IMR-90 (cell line): Measurements from ENCODE around the gene ARFGEF3. TPM values are rescaled to one million over a fixed set of nuclear protein-coding genes. Genes with fewer than 3 reads are reported as not detected.
"Not testable (repeated sequence)": the region's sequence is repeated elsewhere in the genome, so short reads cannot be mapped to it uniquely, and the experiment has no call there.

Experiments used
- ATAC-seq: fragments of 200-7000 bp; cut with Tn5 transposase; 2 replicates; pipeline ENCODE4 v1.9.1; 2020; ENCODE audit warnings: low read depth, mild to moderate bottlenecking, moderate library complexity
- BruUV-seq: library from RNA; stranded (reverse); fragments of 400-500 nt; replicated peaks from 2 replicates; lab custom pipeline; 2021; lab: Mats Ljungman, UMichigan
- CTCF ChIA-PET: fragments of 300-600 bp; formaldehyde crosslinking; extraction: SDS; loops from one replicate; lab custom pipeline; 2021; ENCODE audit warnings: antibody characterized with exemption; lab: Yijun Ruan, JAX
- POLR2A ChIA-PET: fragments of 300-600 bp; sonication (Branson Sonifier 250); formaldehyde crosslinking; loops from one replicate; lab custom pipeline; 2022; ENCODE audit warnings: antibody characterized with exemption; ENCODE audit not compliant: unreplicated experiment; lab: Charles Lee
- DNase-seq: peaks from one replicate; pipeline ENCODE4 v3.0.0; 2013
- H2AFZ ChIP-seq: replicated peaks from 2 replicates; pipeline ENCODE3; 2013; ENCODE audit warnings: low read length, mild to moderate bottlenecking; ENCODE audit not compliant: poor library complexity
- H2AK5ac ChIP-seq: 2 replicates; pipeline ENCODE4 v1.6.1; 2013; ENCODE audit warnings: low read depth, low read length, inconsistent platforms
- H2AK9ac ChIP-seq: replicated peaks from 2 replicates; pipeline ENCODE3; 2013; ENCODE audit warnings: mild to moderate bottlenecking, low read depth, low read length, moderate library complexity; ENCODE audit not compliant: poor library complexity
- H2BK120ac ChIP-seq: 2 replicates; pipeline ENCODE4 v1.6.1; 2013; ENCODE audit warnings: low read depth, low read length, inconsistent platforms
- H2BK15ac ChIP-seq: 3 replicates; pipeline ENCODE4 v1.6.1; 2013; ENCODE audit warnings: low read depth, low read length, inconsistent platforms
- H2BK20ac ChIP-seq: 2 replicates; pipeline ENCODE4 v1.6.1; 2013; ENCODE audit warnings: low read depth, mild to moderate bottlenecking, inconsistent platforms, low read length, moderate library complexity
- H2BK5ac ChIP-seq: 2 replicates; pipeline ENCODE4 v1.6.1; 2013; ENCODE audit warnings: mild to moderate bottlenecking, low read depth, low read length, inconsistent platforms; ENCODE audit not compliant: poor library complexity, severe bottlenecking
- H3K14ac ChIP-seq: replicated peaks from 2 replicates; pipeline ENCODE4 v1.6.1; 2013; ENCODE audit warnings: low read depth, low read length, inconsistent platforms
- H3K18ac ChIP-seq: 2 replicates; pipeline ENCODE4 v1.6.1; 2013; ENCODE audit warnings: low read depth, low read length, control low read depth
- H3K23ac ChIP-seq: 2 replicates; pipeline ENCODE4 v1.6.1; 2013; ENCODE audit warnings: low read depth, low read length, inconsistent platforms
- H3K27ac ChIP-seq: 2 replicates; pipeline ENCODE4 v1.5.1; 2013; ENCODE audit warnings: mild to moderate bottlenecking, control low read depth, low read length; ENCODE audit not compliant: insufficient read depth
- H3K27me3 ChIP-seq: 2 replicates; pipeline ENCODE4 v1.6.1; 2013; ENCODE audit warnings: low read length; ENCODE audit not compliant: control insufficient read depth, insufficient read depth
- H3K36me3 ChIP-seq: 2 replicates; pipeline ENCODE4 v1.6.1; 2013; ENCODE audit warnings: low read length, mixed read lengths; ENCODE audit not compliant: control insufficient read depth, insufficient read depth
- H3K4ac ChIP-seq: 2 replicates; pipeline ENCODE4 v1.6.1; 2013; ENCODE audit warnings: low read depth, low read length, inconsistent platforms
- H3K4me1 ChIP-seq: 2 replicates; pipeline ENCODE4 v1.6.1; 2013; ENCODE audit warnings: low read length, mixed read lengths; ENCODE audit not compliant: control insufficient read depth, insufficient read depth
- H3K4me2 ChIP-seq: 2 replicates; pipeline ENCODE4 v1.6.1; 2013; ENCODE audit warnings: low read depth, mild to moderate bottlenecking, control low read depth, low read length, moderate library complexity
- H3K4me3 ChIP-seq: 2 replicates; pipeline ENCODE4 v1.5.1; 2013; ENCODE audit warnings: low read depth, mild to moderate bottlenecking, control low read depth, low read length, moderate library complexity; ENCODE audit not compliant: insufficient read depth
- H3K56ac ChIP-seq: 2 replicates; pipeline ENCODE4 v1.6.1; 2013; ENCODE audit warnings: low read length, inconsistent platforms; ENCODE audit not compliant: insufficient read depth; ENCODE audit errors: extremely low read depth
- H3K79me1 ChIP-seq, 2 experiments: 2 replicates each; pipeline ENCODE4 v1.6.1; 2013; ENCODE audit warnings: low read length in 2 of 2, inconsistent platforms in 1 of 2, low read depth in 1 of 2
- H3K9ac ChIP-seq: 2 replicates; pipeline ENCODE4 v1.6.1; 2013; ENCODE audit warnings: low read depth, low read length, control low read depth
- H3K9me1 ChIP-seq: 2 replicates; pipeline ENCODE4 v1.6.1; 2013; ENCODE audit warnings: low read length, inconsistent platforms; ENCODE audit not compliant: insufficient read depth
- H3K9me3 ChIP-seq: 2 replicates; pipeline ENCODE4 v1.6.1; 2013; ENCODE audit warnings: low read length; ENCODE audit not compliant: control insufficient read depth, insufficient read depth
- H4K20me1 ChIP-seq: 2 replicates; pipeline ENCODE4 v1.6.1; 2013; ENCODE audit warnings: low read length, inconsistent platforms; ENCODE audit not compliant: insufficient read depth
- H4K5ac ChIP-seq: 2 replicates; pipeline ENCODE4 v1.6.1; 2013; ENCODE audit warnings: mild to moderate bottlenecking, low read depth, low read length, control low read depth
- H4K8ac ChIP-seq, 2 experiments: 2 replicates each; pipeline ENCODE4 v1.6.1; 2013; ENCODE audit warnings: low read depth in 2 of 2, low read length in 2 of 2, control low read depth in 1 of 2, inconsistent platforms in 1 of 2
- H4K91ac ChIP-seq: 2 replicates; pipeline ENCODE4 v1.6.1; 2013; ENCODE audit warnings: low read depth, low read length, inconsistent platforms; ENCODE audit not compliant: insufficient read depth
- WGBS, 2 experiments: methylation state at CpG; one replicate each; pipeline versions ENCODE4 v1.1.5 to v1.1.7; 2013; ENCODE audit warnings: missing lambda C conversion rate in 2 of 2; ENCODE audit not compliant: insufficient read length in 1 of 2; ENCODE audit errors: extremely low coverage in 2 of 2; 5-methylcytosine and 5-hydroxymethylcytosine counted together
- dilution Hi-C: fragments of 300-500 bp; cut with HindIII; formaldehyde crosslinking; loops from one replicate; pipeline ENCODE4 v1.14.3; 2018; ENCODE audit warnings: low sequenced_read_pairs; ENCODE audit not compliant: unreplicated experiment
- in situ Hi-C: fragments of 300-500 bp; cut with MboI; formaldehyde crosslinking; loops from 3 replicates; pipeline ENCODE4 v1.14.3; 2019; ENCODE audit warnings: low sequenced_read_pairs, inconsistent platforms, mixed read lengths
- intact Hi-C: fragments of 100-400 bp; cut with micrococcal nuclease; formaldehyde crosslinking; loops from 2 replicates; pipeline ENCODE4 v1.10.0; 2022
- polyA plus RNA-seq, 3 experiments: library from polyadenylated mRNA; depleted of rRNA; stranded (reverse); fragments of >200 nt; gene quantifications; 2 replicates each; pipeline ENCODE4 v1.2.3, GENCODE V29; 2012; ENCODE audit warnings: low replicate concordance in 1 of 3
- total RNA-seq: library from RNA; depleted of rRNA; stranded (reverse); fragments of >200 nt; gene quantifications from 2 replicates; pipeline ENCODE4 v1.2.3, GENCODE V29; 2012

Gene ARFGEF3
- total and polyA plus RNA-seq, 2 of the 4 experiments (the other 2 are of a cell fraction), result under 0.01 to 0.02 TPM

- H3K4me3 ChIP-seq, H2BK5ac ChIP-seq, H3K79me1 ChIP-seq, H4K91ac ChIP-seq, ATAC-seq, CTCF ChIA-PET, H4K20me1 ChIP-seq, H3K9ac ChIP-seq, H2BK15ac ChIP-seq, H4K8ac ChIP-seq, H3K4me1 ChIP-seq, H2BK20ac ChIP-seq, in situ Hi-C loops, H3K27ac ChIP-seq, H3K9me1 ChIP-seq, intact Hi-C loops, POLR2A ChIA-PET, H3K4me2 ChIP-seq, H3K14ac ChIP-seq, H2AK9ac ChIP-seq, H2BK120ac ChIP-seq, H3K9me3 ChIP-seq, H2AK5ac ChIP-seq, H3K4ac ChIP-seq, BruUV-seq, DNase-seq, H3K23ac ChIP-seq, H4K5ac ChIP-seq, H3K56ac ChIP-seq, H2AFZ ChIP-seq, H3K27me3 ChIP-seq, H3K18ac ChIP-seq, H3K36me3 ChIP-seq, dilution Hi-C loops: not testable (repeated sequence)
- WGBS, 2 experiments, result no CpG with 5 or more reads among the region's 8 CpGs
These were observed 206.9 kb downstream of the ARFGEF3 start for GRCh38 chr6:138368684-138369083.
